Heart left ventricle (tissue), 13 donors: ENCODE measurements around the gene S100PBP.
"Not testable (repeated sequence)": the region's sequence is repeated elsewhere in the genome, so short reads cannot be mapped to it uniquely, and the experiment has no call there.

Experiments used
- POLR2A ChIP-seq, 2 donors: fragments of 450-650 bp; IDR thresholded peaks; one replicate each; pipeline ENCODE4 v1.6.1; 2017; ENCODE audit warnings: antibody characterized with exemption in 2 of 2, mild to moderate bottlenecking in 2 of 2, moderate library complexity in 2 of 2
- TF ChIP-seq, protein P1 (sequence below), 12 donors: fragments of 200-600 bp; sonication (generic) in 4 of 12; IDR thresholded peaks; one replicate each; pipeline versions ENCODE4 v1.5.0 to v1.8.0; 2018 to 2022; ENCODE audit warnings: antibody characterized with exemption in 12 of 12, mild to moderate bottlenecking in 5 of 12
- donor health status: ischemic (EF 13 %, LVEDD 7.1; RV severe dilation, severe dysfunction).
- donor health status: DM: no; HTN: yes; CAD: no.
- donor health status: DM: no; HTN: no; CAD: no.
- donor health status: ischemic (EF 25% LVEDD 6.9; RV normal size, moderate dysfunction).
- donor health status: ischemic (EF 25% LVEDD 5.7; RV mildly dilated, moderate dysfunction).
- donor health status: ischemic (EF 35%, LVEDD 5.7; RV mildly dilated, moderate dysfunction).
- donor health status: nonischemic (EF 11% LVEDD 7.7; RV severe dilation, severe dysfunction).
- donor health status: DM: yes; HTN: yes; CAD: no.
- donor health status: PGD.
- donor health status: ischemic (EF 29% LVEDD 5.4; RV normal size, mild dysfunction).
- donor health status: nonischemic (EF 23%, LVEDD 6.1; RV moderate dilation, normal function).

- TF ChIP-seq, protein P1, sequence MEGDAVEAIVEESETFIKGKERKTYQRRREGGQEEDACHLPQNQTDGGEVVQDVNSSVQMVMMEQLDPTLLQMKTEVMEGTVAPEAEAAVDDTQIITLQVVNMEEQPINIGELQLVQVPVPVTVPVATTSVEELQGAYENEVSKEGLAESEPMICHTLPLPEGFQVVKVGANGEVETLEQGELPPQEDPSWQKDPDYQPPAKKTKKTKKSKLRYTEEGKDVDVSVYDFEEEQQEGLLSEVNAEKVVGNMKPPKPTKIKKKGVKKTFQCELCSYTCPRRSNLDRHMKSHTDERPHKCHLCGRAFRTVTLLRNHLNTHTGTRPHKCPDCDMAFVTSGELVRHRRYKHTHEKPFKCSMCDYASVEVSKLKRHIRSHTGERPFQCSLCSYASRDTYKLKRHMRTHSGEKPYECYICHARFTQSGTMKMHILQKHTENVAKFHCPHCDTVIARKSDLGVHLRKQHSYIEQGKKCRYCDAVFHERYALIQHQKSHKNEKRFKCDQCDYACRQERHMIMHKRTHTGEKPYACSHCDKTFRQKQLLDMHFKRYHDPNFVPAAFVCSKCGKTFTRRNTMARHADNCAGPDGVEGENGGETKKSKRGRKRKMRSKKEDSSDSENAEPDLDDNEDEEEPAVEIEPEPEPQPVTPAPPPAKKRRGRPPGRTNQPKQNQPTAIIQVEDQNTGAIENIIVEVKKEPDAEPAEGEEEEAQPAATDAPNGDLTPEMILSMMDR (IDR thresholded peaks at IDR 0.05), result not testable (repeated sequence)
- TF ChIP-seq POLR2A (IDR thresholded peaks at IDR 0.05), result not testable (repeated sequence)
Observed at GRCh38 chr1:32905588-32905987, 88.1 kb downstream of the S100PBP start.
